Erythroblast (primary cell): ENCODE data around the gene NADSYN1.

Source experiments
- GATA1 ChIP-seq: IDR thresholded peaks from 2 replicates; pipeline ENCODE4 v1.6.1; 2011; ENCODE audit warnings: low read depth, mild to moderate bottlenecking, control low read depth, low read length, moderate library complexity
- POLR2A ChIP-seq: IDR thresholded peaks from 2 replicates; pipeline ENCODE4 v1.6.1; 2011; ENCODE audit warnings: mild to moderate bottlenecking, low read length

DNA sequence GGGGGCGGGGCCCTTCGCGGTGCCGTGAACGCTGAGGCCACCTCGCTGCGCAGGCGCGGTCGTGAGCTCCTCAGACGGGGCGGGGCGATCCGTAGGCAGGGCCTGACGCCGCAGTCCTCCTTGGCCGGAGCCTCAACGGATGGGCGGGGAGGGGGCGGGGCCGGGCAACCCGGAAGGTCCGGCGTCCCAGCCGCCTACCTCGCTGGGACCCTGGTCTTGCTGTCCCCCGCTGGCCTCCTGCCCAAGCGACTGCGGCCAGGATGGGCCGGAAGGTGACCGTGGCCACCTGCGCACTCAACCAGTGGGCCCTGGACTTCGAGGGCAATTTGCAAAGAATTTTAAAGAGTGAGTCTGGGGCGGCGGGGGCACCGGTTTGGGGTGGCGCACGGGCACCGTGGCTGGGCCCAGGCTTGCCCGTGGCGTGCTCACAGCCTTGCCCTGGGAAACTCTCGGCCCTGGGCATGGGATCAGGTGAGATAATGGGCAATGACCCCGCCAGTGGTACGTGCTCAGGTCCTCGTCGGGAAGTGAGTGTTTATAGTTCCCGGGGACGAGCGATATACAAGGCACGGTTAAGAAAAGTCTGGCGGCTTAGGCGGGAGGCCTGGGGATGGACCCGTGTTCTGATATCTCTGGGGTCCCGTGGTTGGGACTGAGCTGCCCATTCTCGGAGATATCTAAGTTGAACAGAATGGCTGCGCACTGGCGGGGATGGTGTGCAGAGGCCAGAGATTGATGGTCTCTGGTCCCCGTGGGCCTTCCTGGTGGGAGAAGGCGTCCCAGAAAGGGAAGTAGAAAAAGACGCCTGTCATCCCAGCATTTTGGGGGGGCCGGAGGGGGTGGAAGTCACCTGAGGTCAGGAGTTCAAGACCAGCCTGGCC, at the start of gene NADSYN1:
- TF ChIP-seq POLR2A (peak; percentile 68), GATA1 (no peak)
